AG09309 (cell line): ENCODE results near the gene SIPA1.

Experiments
- DNase-seq: peaks from one replicate; pipeline ENCODE4 v3.0.0-alpha.2; 2010; ENCODE audit warnings: low read depth
- H3K4me3 ChIP-seq: 2 replicates; pipeline ENCODE4 v1.5.1; 2011; ENCODE audit warnings: mild to moderate bottlenecking, low read depth, low read length, moderate library complexity; ENCODE audit not compliant: control insufficient read depth
- TF ChIP-seq, protein P1 (sequence below): IDR thresholded peaks from 2 replicates; pipeline ENCODE4 v1.5.1; 2011; ENCODE audit warnings: mild to moderate bottlenecking, low read depth, low read length, inconsistent platforms; ENCODE audit not compliant: insufficient read depth, control insufficient read depth; ENCODE audit errors: missing control alignments

Gene SIPA1

DNA sequence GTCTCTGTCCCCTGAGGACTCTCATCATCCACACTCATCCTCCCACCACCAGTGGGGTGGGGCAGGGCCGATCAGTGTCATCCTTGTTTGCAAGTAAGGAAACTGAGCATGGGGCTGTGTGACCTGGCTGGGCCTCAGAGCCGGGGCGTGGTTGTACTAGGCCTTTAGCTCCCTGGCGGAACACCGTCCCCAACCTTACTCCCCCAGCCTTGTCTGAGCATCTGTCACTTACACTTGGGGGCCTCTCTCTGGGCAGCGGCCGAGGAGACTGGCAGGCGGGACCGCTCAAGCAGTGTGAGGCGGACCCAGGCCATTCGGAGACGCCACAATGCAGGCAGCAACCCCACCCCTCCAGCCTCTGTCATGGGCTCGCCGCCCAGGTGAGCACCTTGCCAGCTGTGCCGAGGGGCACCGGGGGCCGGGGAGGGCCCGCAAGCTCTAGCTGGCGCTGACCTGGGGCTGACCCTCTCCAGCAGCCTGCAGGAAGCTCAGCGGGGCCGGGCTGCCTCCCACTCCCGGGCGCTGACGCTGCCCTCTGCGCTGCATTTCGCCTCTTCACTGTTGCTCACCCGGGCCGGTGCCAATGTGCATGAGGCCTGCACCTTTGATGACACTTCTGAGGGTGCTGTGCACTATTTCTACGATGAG lies 18.5 kb upstream of the SIPA1 start:
- no peak for DNase-seq
- H3K4me3 ChIP-seq, result no peak overlapping the region
- TF ChIP-seq, protein P1, sequence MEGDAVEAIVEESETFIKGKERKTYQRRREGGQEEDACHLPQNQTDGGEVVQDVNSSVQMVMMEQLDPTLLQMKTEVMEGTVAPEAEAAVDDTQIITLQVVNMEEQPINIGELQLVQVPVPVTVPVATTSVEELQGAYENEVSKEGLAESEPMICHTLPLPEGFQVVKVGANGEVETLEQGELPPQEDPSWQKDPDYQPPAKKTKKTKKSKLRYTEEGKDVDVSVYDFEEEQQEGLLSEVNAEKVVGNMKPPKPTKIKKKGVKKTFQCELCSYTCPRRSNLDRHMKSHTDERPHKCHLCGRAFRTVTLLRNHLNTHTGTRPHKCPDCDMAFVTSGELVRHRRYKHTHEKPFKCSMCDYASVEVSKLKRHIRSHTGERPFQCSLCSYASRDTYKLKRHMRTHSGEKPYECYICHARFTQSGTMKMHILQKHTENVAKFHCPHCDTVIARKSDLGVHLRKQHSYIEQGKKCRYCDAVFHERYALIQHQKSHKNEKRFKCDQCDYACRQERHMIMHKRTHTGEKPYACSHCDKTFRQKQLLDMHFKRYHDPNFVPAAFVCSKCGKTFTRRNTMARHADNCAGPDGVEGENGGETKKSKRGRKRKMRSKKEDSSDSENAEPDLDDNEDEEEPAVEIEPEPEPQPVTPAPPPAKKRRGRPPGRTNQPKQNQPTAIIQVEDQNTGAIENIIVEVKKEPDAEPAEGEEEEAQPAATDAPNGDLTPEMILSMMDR, result no peak

DNA sequence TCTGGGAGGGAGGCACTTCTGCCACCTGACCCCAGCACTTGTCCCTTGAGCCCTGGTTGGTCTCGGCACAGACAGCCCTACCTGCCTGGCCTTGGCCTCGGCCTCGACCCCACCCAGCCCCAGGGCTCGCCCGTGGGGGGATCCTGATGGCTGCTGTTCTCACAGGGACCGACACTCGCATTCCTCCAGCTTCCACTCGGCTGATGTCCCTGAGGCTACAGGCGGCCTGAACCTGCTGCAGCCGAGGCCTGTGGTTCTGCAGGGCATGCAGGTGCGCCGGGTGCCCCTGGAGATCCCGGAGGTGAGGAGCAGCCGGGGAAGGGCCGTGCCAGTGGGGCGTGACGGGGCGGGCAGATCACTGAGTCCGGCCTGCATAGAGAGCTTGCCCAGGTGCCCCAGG lies 17.2 kb upstream of the SIPA1 start:
- DNase-seq, result no peak
- TF ChIP-seq, protein P1, result no peak
- H3K4me3 ChIP-seq, result no peak overlapping the region

DNA sequence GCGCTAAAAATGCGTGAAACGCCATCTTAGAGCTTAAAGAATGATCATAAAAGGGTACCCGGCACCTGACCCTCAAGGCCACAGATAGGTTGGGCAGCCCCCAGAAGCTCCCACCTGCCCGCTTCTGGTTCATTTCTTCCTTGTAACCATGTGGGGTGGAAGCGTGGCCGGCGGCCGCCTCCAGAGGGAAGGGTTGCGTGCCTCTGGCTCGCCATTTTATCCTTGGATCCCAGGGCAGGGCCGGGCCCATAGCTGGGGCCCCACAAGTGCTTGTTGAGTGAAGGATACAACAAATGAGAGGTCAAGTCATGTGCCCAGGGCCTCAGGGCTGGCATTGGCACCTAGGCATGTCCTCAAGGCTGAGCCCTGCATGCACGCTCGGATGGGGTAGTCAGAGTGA lies 16.4 kb upstream of the SIPA1 start:
- H3K4me3 ChIP-seq, result no peak overlapping the region
- DNase-seq, result no peak
- TF ChIP-seq, protein P1, result no peak

DNA sequence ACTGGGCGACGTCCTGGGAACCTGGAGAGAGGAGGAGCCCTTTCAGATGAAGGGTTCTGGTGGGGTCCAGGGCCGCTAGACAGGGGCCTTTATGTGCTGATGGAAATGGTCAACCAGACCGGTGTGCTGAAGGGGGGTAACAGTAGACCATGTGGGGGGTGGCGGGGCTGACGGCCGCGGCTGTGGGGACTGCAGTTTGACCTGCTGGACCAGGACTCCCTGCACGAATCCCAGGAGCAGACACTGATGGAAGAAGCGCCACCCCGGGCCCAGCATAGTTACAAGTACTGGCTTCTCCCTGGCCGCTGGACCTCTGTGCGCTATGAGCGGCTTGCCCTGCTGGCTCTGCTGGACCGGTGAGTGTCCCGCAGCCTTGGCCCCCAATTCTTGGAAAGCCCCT lies 15.9 kb upstream of the SIPA1 start:
- no peak overlapping the region for H3K4me3 ChIP-seq
- DNase-seq, result no peak
- TF ChIP-seq, protein P1, result no peak

DNA sequence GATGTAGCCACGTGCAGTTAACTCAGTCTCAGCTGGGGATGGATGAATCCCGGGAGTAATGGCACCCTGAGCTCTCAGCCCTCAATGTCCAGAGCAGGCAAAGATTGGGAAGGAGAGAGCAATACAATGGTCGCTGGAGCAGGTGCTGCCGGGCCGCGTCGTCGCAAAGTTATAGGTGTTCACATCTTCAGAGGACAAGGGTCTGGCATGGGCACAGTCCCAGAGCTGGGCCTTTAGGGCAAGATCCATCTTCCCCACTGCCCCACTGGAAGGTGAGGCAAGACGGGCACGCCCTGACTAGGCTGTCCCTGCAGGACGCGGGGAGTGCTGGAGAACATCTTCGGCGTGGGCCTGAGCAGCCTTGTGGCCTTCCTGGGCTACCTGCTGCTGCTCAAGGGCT lies 14.7 kb upstream of the SIPA1 start:
- TF ChIP-seq, protein P1, result no peak
- no peak for DNase-seq
- no peak overlapping the region for H3K4me3 ChIP-seq

DNA sequence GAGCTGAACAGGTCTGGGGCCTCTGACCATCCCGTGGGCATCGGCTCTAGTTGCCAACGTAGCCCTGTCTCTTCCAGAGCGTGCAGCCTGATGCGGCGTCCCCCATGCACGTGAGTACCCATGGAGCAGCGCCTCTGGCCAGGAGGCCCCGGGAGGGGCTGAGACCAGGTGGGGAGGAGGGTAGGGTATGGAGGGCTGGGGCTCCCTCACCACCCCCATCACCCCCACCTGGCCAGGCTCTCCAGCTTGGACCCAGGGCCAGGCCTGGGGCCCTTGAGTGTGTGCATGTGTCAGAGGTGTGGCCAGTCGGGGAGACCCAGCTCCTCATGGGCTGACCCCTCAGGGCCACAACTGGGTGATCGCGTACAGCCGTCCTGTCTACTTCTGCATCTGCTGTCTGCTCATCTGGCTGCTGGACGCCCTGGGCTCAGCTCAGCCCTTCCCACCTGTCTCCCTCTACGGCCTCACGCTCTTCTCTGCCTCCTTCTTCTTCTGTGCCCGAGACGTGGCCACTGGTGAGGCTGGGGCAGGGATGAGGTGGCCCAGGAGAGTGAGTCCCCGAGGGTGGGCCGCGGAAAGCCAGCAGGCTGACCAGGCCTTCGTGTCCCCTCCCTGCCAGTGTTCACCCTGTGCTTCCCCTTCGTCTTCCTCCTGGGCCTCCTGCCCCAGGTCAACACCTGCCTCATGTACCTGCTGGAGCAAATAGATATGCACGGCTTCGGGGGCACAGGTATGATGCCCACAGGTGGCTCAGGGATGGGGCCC lies 13.9 kb upstream of the SIPA1 start:
- DNase-seq, result no peak
- TF ChIP-seq, protein P1, result no peak
- no peak overlapping the region for H3K4me3 ChIP-seq
